ENCODE measurements around the gene TCL1A. TPM values are rescaled to one million over a fixed set of nuclear protein-coding genes. Genes with fewer than 3 reads are reported as not detected.

The TCL1A gene
- total and polyA plus RNA-seq, 2 donors (not counting 3 experiments of a cell fraction or from before 2014, with no cell fraction given) = not detected

DNA sequence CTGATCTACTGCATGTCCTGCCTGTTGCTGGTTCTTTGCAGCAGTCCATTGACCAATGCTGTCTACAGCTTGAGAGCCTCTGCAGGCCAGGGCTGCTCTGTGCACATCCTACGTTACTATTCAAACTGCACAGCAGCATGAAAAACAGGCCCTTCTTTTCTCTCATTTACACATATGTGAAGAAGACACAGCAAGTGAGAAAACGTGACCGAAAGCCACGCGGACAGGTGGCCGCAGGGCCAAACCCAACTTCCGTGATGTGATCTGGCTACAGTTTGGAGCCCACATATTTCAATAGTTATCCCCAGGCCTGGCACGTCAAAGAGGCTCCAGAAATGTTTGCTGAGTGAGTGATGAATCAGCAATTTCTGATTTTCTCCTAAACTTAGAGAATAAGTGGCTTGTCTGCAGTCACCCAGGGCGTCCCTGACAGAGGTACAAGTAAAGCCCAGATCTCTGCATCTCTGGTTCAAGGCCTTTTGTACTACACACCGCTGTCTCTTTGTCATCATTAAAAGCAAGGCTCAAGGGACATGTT lies 45.6 kb downstream of the TCL1A start:
- no peak overlapping the region for H3K27ac ChIP-seq (ENCODE audit: insufficient read depth, low read depth, low read length)
- H3K4me1 ChIP-seq (ENCODE audit: control insufficient read depth, extremely low read depth, insufficient read depth, low read length) = no peaks in the 10 kb centered on the region
- H3K9ac ChIP-seq (replicated peaks; ENCODE audit: extremely low read depth, insufficient read depth, low read length) = no peak overlapping the region
- no peak for DNase-seq (ENCODE audit: low read depth, low spot score)
- no peak overlapping the region for H2AFZ ChIP-seq (ENCODE audit: low read depth, low read length)
- no peaks in the 10 kb centered on the region for H3K79me2 ChIP-seq (ENCODE audit: control insufficient read depth, insufficient read depth, low read length)
- TF ChIP-seq, protein P1, sequence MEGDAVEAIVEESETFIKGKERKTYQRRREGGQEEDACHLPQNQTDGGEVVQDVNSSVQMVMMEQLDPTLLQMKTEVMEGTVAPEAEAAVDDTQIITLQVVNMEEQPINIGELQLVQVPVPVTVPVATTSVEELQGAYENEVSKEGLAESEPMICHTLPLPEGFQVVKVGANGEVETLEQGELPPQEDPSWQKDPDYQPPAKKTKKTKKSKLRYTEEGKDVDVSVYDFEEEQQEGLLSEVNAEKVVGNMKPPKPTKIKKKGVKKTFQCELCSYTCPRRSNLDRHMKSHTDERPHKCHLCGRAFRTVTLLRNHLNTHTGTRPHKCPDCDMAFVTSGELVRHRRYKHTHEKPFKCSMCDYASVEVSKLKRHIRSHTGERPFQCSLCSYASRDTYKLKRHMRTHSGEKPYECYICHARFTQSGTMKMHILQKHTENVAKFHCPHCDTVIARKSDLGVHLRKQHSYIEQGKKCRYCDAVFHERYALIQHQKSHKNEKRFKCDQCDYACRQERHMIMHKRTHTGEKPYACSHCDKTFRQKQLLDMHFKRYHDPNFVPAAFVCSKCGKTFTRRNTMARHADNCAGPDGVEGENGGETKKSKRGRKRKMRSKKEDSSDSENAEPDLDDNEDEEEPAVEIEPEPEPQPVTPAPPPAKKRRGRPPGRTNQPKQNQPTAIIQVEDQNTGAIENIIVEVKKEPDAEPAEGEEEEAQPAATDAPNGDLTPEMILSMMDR (IDR thresholded peaks at IDR 0.05; ENCODE audit: extremely low read depth in 1 of 2, insufficient read depth in 1 of 2, low read depth in 1 of 2, low read length in 2 of 2) = no peak
- no peak for TF ChIP-seq GATA2 (IDR thresholded peaks at IDR 0.05; ENCODE audit: insufficient read depth, insufficient read length, low read depth, low read length)
- TF ChIP-seq MYC (IDR thresholded peaks at IDR 0.05; ENCODE audit: low read depth, low read length) = no peak
- no peak for TF ChIP-seq POLR2A (IDR thresholded peaks at IDR 0.05; ENCODE audit: low read depth, low read length)
- no peak for TF ChIP-seq JUN (IDR thresholded peaks at IDR 0.05; ENCODE audit: borderline replicate concordance, insufficient read depth, insufficient read length, low read depth)
- no peak for TF ChIP-seq EZH2 (IDR thresholded peaks at IDR 0.05; ENCODE audit: borderline replicate concordance, low read depth, low read length, severe bottlenecking)
- TF ChIP-seq POLR2AphosphoS5 (IDR thresholded peaks at IDR 0.05; ENCODE audit: insufficient read depth, low read depth, low read length) = no peak
- TF ChIP-seq, protein P2, sequence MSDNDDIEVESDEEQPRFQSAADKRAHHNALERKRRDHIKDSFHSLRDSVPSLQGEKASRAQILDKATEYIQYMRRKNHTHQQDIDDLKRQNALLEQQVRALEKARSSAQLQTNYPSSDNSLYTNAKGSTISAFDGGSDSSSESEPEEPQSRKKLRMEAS (IDR thresholded peaks at IDR 0.05; ENCODE audit: insufficient read depth, insufficient read length) = no peak
- no peak for TF ChIP-seq FOS (IDR thresholded peaks at IDR 0.05; ENCODE audit: borderline replicate concordance, insufficient read depth, low read length)
- no peak for FAIRE-seq
- no peak overlapping the region for H3K4me3 ChIP-seq (replicated peaks in 1 of 3; ENCODE audit: insufficient read depth in 1 of 3, low read depth in 1 of 3, low read length in 3 of 3)
- no peaks in the 10 kb centered on the region for H4K20me1 ChIP-seq (replicated peaks; ENCODE audit: control insufficient read depth, extremely low read depth, insufficient read depth, low read length)
- ChIA-PET POLR2A (no interaction called here), CTCF (no interaction called here)
- intact Hi-C loops (cut with micrococcal nuclease) (no loop called here), dilution Hi-C loops (cut with MboI; ENCODE audit: extremely low pct_ligation_motif_present, low sequenced_read_pairs) (no loop called here)
- no peak overlapping the region for H3K4me2 ChIP-seq (ENCODE audit: insufficient read depth, low read length)
- H3K9me3 ChIP-seq (replicated peaks; ENCODE audit: control insufficient read depth, insufficient read depth, low read length) = no peaks in the 10 kb centered on the region
- no TSS peak for BruUV-seq (replicated peaks)
- H3K27me3 ChIP-seq (ENCODE audit: control insufficient read depth in 2 of 2, insufficient read depth in 2 of 2, low read length in 2 of 2) = no peaks in the 10 kb centered on the region
- H3K36me3 ChIP-seq (ENCODE audit: control insufficient read depth in 2 of 2, extremely low read depth in 1 of 2, insufficient read depth in 2 of 2, low read length in 2 of 2) = no peaks in the 10 kb centered on the region
- no peaks in the 10 kb centered on the region for H3K9me1 ChIP-seq (replicated peaks; ENCODE audit: control insufficient read depth, extremely low read depth, insufficient read depth, low read length)

Data from endothelial cell of umbilical vein (primary cell).